Measurements from ENCODE around the gene MMP13. TPM values are rescaled to one million over a fixed set of nuclear protein-coding genes. Genes with fewer than 3 reads are reported as not detected.

MMP13 gene
- total and polyA plus RNA-seq, 2 of the 13 experiments (the other 11 are each of a cell fraction or from before 2014, with no cell fraction given): not detected

DNA sequence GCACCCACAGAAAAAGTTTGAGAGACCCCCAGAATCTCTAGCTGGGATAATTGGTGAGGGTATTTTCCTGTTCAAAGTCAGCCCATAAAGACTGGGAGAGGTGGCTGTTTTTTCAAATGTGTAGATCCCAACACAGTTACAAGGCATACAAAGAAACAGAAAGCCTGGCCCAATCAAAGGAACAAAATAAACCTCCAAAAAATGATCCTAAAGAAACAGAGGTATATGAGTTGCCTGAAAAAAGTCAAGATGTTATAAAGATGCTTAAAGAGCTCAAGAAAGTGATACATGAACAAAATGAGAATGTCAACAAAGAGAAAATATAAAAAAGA is 40.5 kb downstream of the MMP13 start:
- intact Hi-C loops (cut with micrococcal nuclease; ENCODE audit: unreplicated experiment): loop anchor here (2.0 kb wide), 1 partner anchor 26 kb away; no protein-coding TSS in a partner anchor
- FAIRE-seq (no peak), DNase-seq (ENCODE audit: low spot score) (no peak), ATAC-seq (no peak)
- no peaks in the 10 kb centered on the region for H3K79me2 ChIP-seq (ENCODE audit: insufficient read depth, low read length)
- H3K36me3 ChIP-seq (replicated peaks in 1 of 2; ENCODE audit: control insufficient read depth in 1 of 2, insufficient read depth in 2 of 2, low read length in 2 of 2): no peaks in the 10 kb centered on the region
- H3K27me3 ChIP-seq (ENCODE audit: control insufficient read depth in 1 of 2, insufficient read depth in 2 of 2, low read length in 2 of 2): no peaks in the 10 kb centered on the region
- TF ChIP-seq ZNF674 (CRISPR knock-in tag; IDR thresholded peaks at IDR 0.05; ENCODE audit: low read depth) (no peak), POGZ (CRISPR knock-in tag; IDR thresholded peaks at IDR 0.05) (no peak), MEF2D (CRISPR knock-in tag; IDR thresholded peaks at IDR 0.05) (no peak), EHMT2 (IDR thresholded peaks at IDR 0.05; ENCODE audit: borderline replicate concordance, low read depth, low read length) (no peak)
- TF ChIP-seq, protein P1, sequence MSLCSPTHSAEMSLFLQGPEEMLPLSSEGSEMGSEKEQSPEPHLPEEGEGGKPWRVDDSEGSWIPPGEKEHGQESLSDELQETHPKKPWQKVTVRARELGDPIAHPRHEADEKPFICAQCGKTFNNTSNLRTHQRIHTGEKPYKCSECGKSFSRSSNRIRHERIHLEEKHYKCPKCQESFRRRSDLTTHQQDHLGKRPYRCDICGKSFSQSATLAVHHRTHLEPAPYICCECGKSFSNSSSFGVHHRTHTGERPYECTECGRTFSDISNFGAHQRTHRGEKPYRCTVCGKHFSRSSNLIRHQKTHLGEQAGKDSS (CRISPR knock-in tag; IDR thresholded peaks at IDR 0.05; ENCODE audit: borderline replicate concordance, low read depth): no peak
- BruUV-seq (replicated peaks): no TSS peak
- in situ Hi-C loops (cut with HindIII; ENCODE audit: extremely low pct_ligation_motif_present, low pct_unique_long_range_greater_than_20kb): no loop called here
- H3K4me1 ChIP-seq (ENCODE audit: insufficient read depth, low read length): no peaks in the 10 kb centered on the region
- no peak overlapping the region for H2AFZ ChIP-seq (ENCODE audit: low read length)
- H3K9me3 ChIP-seq (ENCODE audit: low read length): no peaks in the 10 kb centered on the region
- H3K4me2 ChIP-seq (ENCODE audit: low read depth, low read length): no peak overlapping the region
- ChIA-PET CTCF (ENCODE audit: low intra/inter-chr PET ratio, low total read pairs) (no interaction called here), POLR2A (no interaction called here)
- no peaks in the 10 kb centered on the region for H4K20me1 ChIP-seq (ENCODE audit: insufficient read depth, low read length)
- H3K4me3 ChIP-seq (replicated peaks in 1 of 3; ENCODE audit: insufficient read depth in 1 of 3, low read depth in 2 of 3, low read length in 3 of 3): no peak overlapping the region
- H3K27ac ChIP-seq (ENCODE audit: extremely low read length, insufficient read depth, low read length): no peak overlapping the region
- H3K9ac ChIP-seq (ENCODE audit: insufficient read depth, low read depth, low read length): no peak overlapping the region

DNA sequence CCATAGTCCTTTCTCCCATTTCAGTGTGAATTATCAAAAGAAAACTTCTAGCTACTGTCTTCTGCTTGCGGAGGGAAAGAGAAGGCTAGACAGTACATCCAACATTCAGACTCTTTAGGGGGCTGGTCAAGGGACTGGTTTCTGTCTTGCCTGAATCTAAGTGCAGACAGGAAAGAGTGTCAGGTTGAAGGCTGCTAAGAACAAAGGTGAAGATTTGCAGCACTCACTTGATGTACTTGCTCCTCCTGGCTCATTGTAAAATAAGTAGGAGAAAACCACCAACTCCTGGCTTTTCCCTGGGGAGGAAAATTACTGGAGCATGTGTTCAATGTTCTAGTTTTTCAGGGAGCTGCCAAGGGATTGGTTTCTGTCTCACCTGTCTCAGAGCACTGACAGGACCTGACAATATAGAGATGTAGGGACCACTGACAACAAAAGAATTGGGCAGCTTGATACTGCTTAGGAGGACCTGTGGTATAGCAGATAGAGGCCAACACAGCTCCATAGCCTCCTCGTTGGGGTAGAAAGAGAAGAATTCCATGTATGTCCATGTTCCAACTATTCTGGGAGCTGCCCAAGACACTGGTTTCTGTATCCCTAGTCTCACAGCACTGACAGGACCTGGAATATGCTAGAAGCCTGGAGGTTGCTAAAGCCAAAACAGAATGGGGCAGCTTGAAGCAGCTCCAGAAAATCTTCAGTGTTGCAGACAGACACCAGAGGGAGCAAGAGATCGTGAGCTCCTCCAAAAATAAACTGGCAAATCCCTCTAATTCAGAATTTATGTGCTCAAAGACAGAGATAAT is 41.1 kb downstream of the MMP13 start:
- Histone ChIP-seq H4K20me1 (ENCODE audit: insufficient read depth, low read length) (no peaks in the 10 kb centered on the region), H3K27ac (ENCODE audit: extremely low read length, insufficient read depth, low read length) (no peak overlapping the region), H3K9ac (ENCODE audit: insufficient read depth, low read depth, low read length) (no peak overlapping the region), H3K36me3 (replicated peaks in 1 of 2; ENCODE audit: control insufficient read depth in 1 of 2, insufficient read depth in 2 of 2, low read length in 2 of 2) (no peaks in the 10 kb centered on the region), H3K79me2 (ENCODE audit: insufficient read depth, low read length) (no peaks in the 10 kb centered on the region), H2AFZ (ENCODE audit: low read length) (no peak overlapping the region), H3K9me3 (ENCODE audit: low read length) (no peaks in the 10 kb centered on the region), H3K4me1 (ENCODE audit: insufficient read depth, low read length) (no peaks in the 10 kb centered on the region), H3K27me3 (ENCODE audit: control insufficient read depth in 1 of 2, insufficient read depth in 2 of 2, low read length in 2 of 2) (no peaks in the 10 kb centered on the region), H3K4me3 (replicated peaks in 1 of 3; ENCODE audit: insufficient read depth in 1 of 3, low read depth in 2 of 3, low read length in 3 of 3) (no peak overlapping the region), H3K4me2 (ENCODE audit: low read depth, low read length) (no peak overlapping the region)
- BruUV-seq (replicated peaks): no TSS peak
- 37% methylated on average over 2 of the region's 3 CpGs for WGBS (ENCODE audit: low lambda C conversion rate)
- ChIA-PET CTCF (ENCODE audit: low intra/inter-chr PET ratio, low total read pairs) (interaction anchor here (0.8 kb wide), 1 partner anchor 27 kb away, joined by 3 read pairs; no protein-coding TSS in a partner anchor), POLR2A (no interaction called here)
- peak; percentile 71 for ATAC-seq
- DNase-seq (ENCODE audit: low spot score): peak; percentile 4
- intact Hi-C loops (cut with micrococcal nuclease; ENCODE audit: unreplicated experiment): loop anchor here (2.0 kb wide), 1 partner anchor 26 kb away; no protein-coding TSS in a partner anchor
- in situ Hi-C loops (cut with HindIII; ENCODE audit: extremely low pct_ligation_motif_present, low pct_unique_long_range_greater_than_20kb): no loop called here
- FAIRE-seq: peak; percentile 49
- TF ChIP-seq KLF6 (CRISPR knock-in tag; IDR thresholded peaks at IDR 0.05): no peak
- TF ChIP-seq MAF1 (CRISPR knock-in tag; IDR thresholded peaks at IDR 0.05; ENCODE audit: borderline replicate concordance): no peak
- no peak for TF ChIP-seq AKAP8 (CRISPR knock-in tag; IDR thresholded peaks at IDR 0.05)
- TF ChIP-seq, protein P2, sequence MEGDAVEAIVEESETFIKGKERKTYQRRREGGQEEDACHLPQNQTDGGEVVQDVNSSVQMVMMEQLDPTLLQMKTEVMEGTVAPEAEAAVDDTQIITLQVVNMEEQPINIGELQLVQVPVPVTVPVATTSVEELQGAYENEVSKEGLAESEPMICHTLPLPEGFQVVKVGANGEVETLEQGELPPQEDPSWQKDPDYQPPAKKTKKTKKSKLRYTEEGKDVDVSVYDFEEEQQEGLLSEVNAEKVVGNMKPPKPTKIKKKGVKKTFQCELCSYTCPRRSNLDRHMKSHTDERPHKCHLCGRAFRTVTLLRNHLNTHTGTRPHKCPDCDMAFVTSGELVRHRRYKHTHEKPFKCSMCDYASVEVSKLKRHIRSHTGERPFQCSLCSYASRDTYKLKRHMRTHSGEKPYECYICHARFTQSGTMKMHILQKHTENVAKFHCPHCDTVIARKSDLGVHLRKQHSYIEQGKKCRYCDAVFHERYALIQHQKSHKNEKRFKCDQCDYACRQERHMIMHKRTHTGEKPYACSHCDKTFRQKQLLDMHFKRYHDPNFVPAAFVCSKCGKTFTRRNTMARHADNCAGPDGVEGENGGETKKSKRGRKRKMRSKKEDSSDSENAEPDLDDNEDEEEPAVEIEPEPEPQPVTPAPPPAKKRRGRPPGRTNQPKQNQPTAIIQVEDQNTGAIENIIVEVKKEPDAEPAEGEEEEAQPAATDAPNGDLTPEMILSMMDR (CRISPR knock-in tag; IDR thresholded peaks at IDR 0.05): peak; percentile 32
- TF ChIP-seq, protein P3, sequence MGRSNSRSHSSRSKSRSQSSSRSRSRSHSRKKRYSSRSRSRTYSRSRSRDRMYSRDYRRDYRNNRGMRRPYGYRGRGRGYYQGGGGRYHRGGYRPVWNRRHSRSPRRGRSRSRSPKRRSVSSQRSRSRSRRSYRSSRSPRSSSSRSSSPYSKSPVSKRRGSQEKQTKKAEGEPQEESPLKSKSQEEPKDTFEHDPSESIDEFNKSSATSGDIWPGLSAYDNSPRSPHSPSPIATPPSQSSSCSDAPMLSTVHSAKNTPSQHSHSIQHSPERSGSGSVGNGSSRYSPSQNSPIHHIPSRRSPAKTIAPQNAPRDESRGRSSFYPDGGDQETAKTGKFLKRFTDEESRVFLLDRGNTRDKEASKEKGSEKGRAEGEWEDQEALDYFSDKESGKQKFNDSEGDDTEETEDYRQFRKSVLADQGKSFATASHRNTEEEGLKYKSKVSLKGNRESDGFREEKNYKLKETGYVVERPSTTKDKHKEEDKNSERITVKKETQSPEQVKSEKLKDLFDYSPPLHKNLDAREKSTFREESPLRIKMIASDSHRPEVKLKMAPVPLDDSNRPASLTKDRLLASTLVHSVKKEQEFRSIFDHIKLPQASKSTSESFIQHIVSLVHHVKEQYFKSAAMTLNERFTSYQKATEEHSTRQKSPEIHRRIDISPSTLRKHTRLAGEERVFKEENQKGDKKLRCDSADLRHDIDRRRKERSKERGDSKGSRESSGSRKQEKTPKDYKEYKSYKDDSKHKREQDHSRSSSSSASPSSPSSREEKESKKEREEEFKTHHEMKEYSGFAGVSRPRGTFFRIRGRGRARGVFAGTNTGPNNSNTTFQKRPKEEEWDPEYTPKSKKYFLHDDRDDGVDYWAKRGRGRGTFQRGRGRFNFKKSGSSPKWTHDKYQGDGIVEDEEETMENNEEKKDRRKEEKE (IDR thresholded peaks at IDR 0.05): no peak
- TF ChIP-seq ZNF510 (CRISPR knock-in tag; IDR thresholded peaks at IDR 0.05; ENCODE audit: low read depth): no peak
- peak; percentile 33; the same call in 1 of the 2 replicates for TF ChIP-seq SMC3 (IDR thresholded peaks at IDR 0.05; ENCODE audit: low read length)
- TF ChIP-seq ZNF441 (CRISPR knock-in tag; IDR thresholded peaks at IDR 0.05; ENCODE audit: borderline replicate concordance): no peak
